Sigmoid colon (tissue), 7 donors: ENCODE data around the gene THSD7B. TPM values are rescaled to one million over a fixed set of nuclear protein-coding genes. Genes with fewer than 3 reads are reported as not detected.

Experiments
- DNase-seq: peaks from one replicate; pipeline ENCODE4 v3.0.0-alpha.2; 2019
- H3K27ac ChIP-seq, 4 donors: fragments of 200-600 bp; sonication (generic); one replicate each; pipeline ENCODE4 v1.5.1; 2016 to 2019; ENCODE audit warnings: mild to moderate bottlenecking in 1 of 4
- H3K27me3 ChIP-seq, 3 donors: fragments of 200-600 bp; sonication (generic); one replicate each; pipeline ENCODE4 v1.5.1; 2019; ENCODE audit warnings: mild to moderate bottlenecking in 1 of 3
- H3K36me3 ChIP-seq, 4 donors: fragments of 200-600 bp; sonication (generic); one replicate each; pipeline ENCODE4 v1.5.1; 2016 to 2019
- H3K4me1 ChIP-seq, 4 donors: fragments of 200-600 bp; sonication (generic); one replicate each; pipeline ENCODE4 v1.5.1; 2017 to 2019
- H3K4me3 ChIP-seq, 4 donors: fragments of 200-600 bp; sonication (generic); one replicate each; pipeline ENCODE4 v1.5.1; 2017 to 2019; ENCODE audit warnings: mild to moderate bottlenecking in 2 of 4, moderate library complexity in 1 of 4
- H3K9me3 ChIP-seq, 4 donors: fragments of 200-600 bp in 3 of 4; sonication (generic) in 3 of 4; one replicate each; pipeline versions ENCODE4 v1.5.1 to v1.6.1; 2013 to 2019
- CTCF ChIP-seq, 4 experiments: fragments of 450-650 bp in 3 of 4; fragments of 200-600 bp in 1 of 4; IDR thresholded peaks; one replicate each; pipeline ENCODE4 v1.5.1; 2016 to 2019; ENCODE audit warnings: antibody characterized with exemption in 4 of 4, mild to moderate bottlenecking in 3 of 4, moderate library complexity in 2 of 4
- EP300 ChIP-seq, 4 donors: sonication (generic); formaldehyde crosslinking; IDR thresholded peaks; one replicate each; pipeline ENCODE4 v1.6.1; 2017; ENCODE audit warnings: antibody characterized with exemption in 4 of 4
- POLR2A ChIP-seq, 2 donors: fragments of 450-650 bp; IDR thresholded peaks; one replicate each; pipeline ENCODE4 v1.6.1; 2016; ENCODE audit warnings: antibody characterized with exemption in 2 of 2, mild to moderate bottlenecking in 2 of 2, moderate library complexity in 2 of 2
- POLR2AphosphoS5 ChIP-seq, 4 donors: sonication (generic); formaldehyde crosslinking; IDR thresholded peaks; one replicate each; pipeline ENCODE4 v1.6.1; 2017; ENCODE audit warnings: antibody characterized with exemption in 4 of 4
- WGBS, 2 donors: extraction: QIAGEN DNeasy Blood & Tissue Kit; methylation state at CpG; one replicate each; pipeline ENCODE4 v1.1.7; 2013; 5-methylcytosine and 5-hydroxymethylcytosine counted together
- intact Hi-C: fragments of 100-400 bp; cut with DNase I; formaldehyde crosslinking; loops from one replicate; pipeline ENCODE4 v1.15.1; 2023
- polyA plus RNA-seq, 3 donors: library from polyadenylated mRNA; stranded (reverse); fragments of 200-250 nt; gene quantifications; one replicate each; pipeline ENCODE4 v1.2.3, GENCODE V29; 2013
- total RNA-seq, 4 donors: library from RNA; depleted of rRNA; stranded (reverse); fragments of >200 nt; gene quantifications; one replicate each; pipeline ENCODE4 v1.1.0, GENCODE V29; 2016
- donor health status: healthy with polysubstance abuse.
- donor health status: Bipolar disorder and iron deficiency.
- donor health status: healthy.

THSD7B gene
- total and polyA plus RNA-seq, 7 donors = 0.16 to 0.83 (median 0.27) TPM; not detected in 2

GRCh38 chr2:137367361-137367760 lies 602.0 kb downstream of the THSD7B start:
- DNase-seq = no peak
- no peak overlapping the region for H3K27ac ChIP-seq
- no peak for TF ChIP-seq CTCF (IDR thresholded peaks at IDR 0.05)
- TF ChIP-seq EP300 (IDR thresholded peaks at IDR 0.05) = no peak
- TF ChIP-seq POLR2AphosphoS5 (IDR thresholded peaks at IDR 0.05) = no peak
- TF ChIP-seq POLR2A (IDR thresholded peaks at IDR 0.05) = no peak
- intact Hi-C loops = no loop called here
- peaks cover 0 to 4% (median 0%) of the 10 kb centered on the region in 4 donors for H3K9me3 ChIP-seq
- no peak overlapping the region for H3K4me3 ChIP-seq
- H3K27me3 ChIP-seq = no peaks in the 10 kb centered on the region
- H3K36me3 ChIP-seq = no peaks in the 10 kb centered on the region
- no peaks in the 10 kb centered on the region for H3K4me1 ChIP-seq
- 10 to 30% methylated on average over 1 of the region's 1 CpG for WGBS, 2 donors

GRCh38 chr2:137369106-137369505 lies 603.8 kb downstream of the THSD7B start:
- 37 to 71% methylated on average over 2 of the region's 2 CpGs for whole genome bisulfite sequencing, 2 donors
- no peak overlapping the region for H3K4me3 ChIP-seq
- DNase-seq = no peak
- no peaks in the 10 kb centered on the region for H3K9me3 ChIP-seq
- H3K27ac ChIP-seq = no peak overlapping the region
- no peak for TF ChIP-seq POLR2A (IDR thresholded peaks at IDR 0.05)
- no peaks in the 10 kb centered on the region for H3K27me3 ChIP-seq
- intact Hi-C loops = no loop called here
- H3K36me3 ChIP-seq = no peaks in the 10 kb centered on the region
- no peaks in the 10 kb centered on the region for H3K4me1 ChIP-seq

GRCh38 chr2:137379186-137379585 lies 613.8 kb downstream of the THSD7B start:
- H3K4me1 ChIP-seq = no peaks in the 10 kb centered on the region
- TF ChIP-seq POLR2A (IDR thresholded peaks at IDR 0.05) (no peak), CTCF (IDR thresholded peaks at IDR 0.05) (no peak), EP300 (IDR thresholded peaks at IDR 0.05) (no peak), POLR2AphosphoS5 (IDR thresholded peaks at IDR 0.05) (no peak)
- no peak for DNase-seq
- no peak overlapping the region for H3K27ac ChIP-seq
- intact Hi-C loops = no loop called here
- peaks cover 0 to 5% (median 0%) of the 10 kb centered on the region in 4 donors for H3K9me3 ChIP-seq
- WGBS, 2 donors = 84 to 89% methylated on average over 3 of the region's 3 CpGs
- no peaks in the 10 kb centered on the region for H3K27me3 ChIP-seq
- no peaks in the 10 kb centered on the region for H3K36me3 ChIP-seq
- no peak overlapping the region for H3K4me3 ChIP-seq

- no peak for DNase-seq
- H3K4me3 ChIP-seq = no peak overlapping the region
- H3K4me1 ChIP-seq = no peaks in the 10 kb centered on the region
- peaks cover 0 to 5% (median 0%) of the 10 kb centered on the region in 4 donors for H3K9me3 ChIP-seq
- no peak for TF ChIP-seq EP300 (IDR thresholded peaks at IDR 0.05)
- no peak for TF ChIP-seq CTCF (IDR thresholded peaks at IDR 0.05)
- no peak for TF ChIP-seq POLR2AphosphoS5 (IDR thresholded peaks at IDR 0.05)
- TF ChIP-seq POLR2A (IDR thresholded peaks at IDR 0.05) = no peak
- WGBS, 2 donors = 23 to 44% methylated on average over 4 of the region's 4 CpGs
- H3K27me3 ChIP-seq = no peaks in the 10 kb centered on the region
- H3K36me3 ChIP-seq = no peaks in the 10 kb centered on the region
- H3K27ac ChIP-seq = no peak overlapping the region
- intact Hi-C loops = no loop called here
Measured at GRCh38 chr2:137380610-137381009, 615.3 kb downstream of the THSD7B start.

GRCh38 chr2:137381731-137382130 lies 616.4 kb downstream of the THSD7B start:
- DNase-seq = no peak
- H3K27ac ChIP-seq = no peak overlapping the region
- 91 to 92% methylated on average over 8 of the region's 8 CpGs for WGBS, 2 donors
- intact Hi-C loops = no loop called here
- no peaks in the 10 kb centered on the region for H3K36me3 ChIP-seq
- TF ChIP-seq CTCF (IDR thresholded peaks at IDR 0.05) = no peak
- no peak for TF ChIP-seq POLR2A (IDR thresholded peaks at IDR 0.05)
- TF ChIP-seq EP300 (IDR thresholded peaks at IDR 0.05) = no peak
- no peak for TF ChIP-seq POLR2AphosphoS5 (IDR thresholded peaks at IDR 0.05)
- no peaks in the 10 kb centered on the region for H3K4me1 ChIP-seq
- H3K9me3 ChIP-seq = peaks cover 0 to 5% (median 0%) of the 10 kb centered on the region in 4 donors
- no peaks in the 10 kb centered on the region for H3K27me3 ChIP-seq
- H3K4me3 ChIP-seq = no peak overlapping the region
